HUES6 (cell line): Measurements from ENCODE around the gene CDH16.
A peak's percentile ranks its signal among the peaks of the same experiment; 100 is the strongest.
"Not testable (repeated sequence)": the region's sequence is repeated elsewhere in the genome, so short reads cannot be mapped to it uniquely, and the experiment has no call there.

Source experiments
- H3K27ac ChIP-seq: 2 replicates; pipeline ENCODE4 v1.7.0; 2013; ENCODE audit warnings: low read depth, mild to moderate bottlenecking, low read length, inconsistent platforms
- H3K27me3 ChIP-seq: 2 replicates; pipeline ENCODE4 v1.6.1; 2013; ENCODE audit warnings: low read length; ENCODE audit not compliant: control insufficient read depth, insufficient read depth
- H3K36me3 ChIP-seq: 2 replicates; pipeline ENCODE4 v1.6.1; 2013; ENCODE audit warnings: low read length; ENCODE audit not compliant: control insufficient read depth, insufficient read depth
- H3K4me1 ChIP-seq: 2 replicates; pipeline ENCODE4 v1.6.1; 2013; ENCODE audit warnings: low read length; ENCODE audit not compliant: control insufficient read depth, insufficient read depth
- H3K4me3 ChIP-seq: 2 replicates; pipeline ENCODE4 v1.5.1; 2013; ENCODE audit warnings: low read depth, low read length
- H3K9ac ChIP-seq: one replicate; pipeline ENCODE4 v1.6.1; 2013; ENCODE audit warnings: mild to moderate bottlenecking, low read length
- H3K9me3 ChIP-seq: 2 replicates; pipeline ENCODE4 v1.6.1; 2013; ENCODE audit warnings: low read depth, low read length; ENCODE audit not compliant: control insufficient read depth, insufficient read depth

The CDH16 gene

DNA sequence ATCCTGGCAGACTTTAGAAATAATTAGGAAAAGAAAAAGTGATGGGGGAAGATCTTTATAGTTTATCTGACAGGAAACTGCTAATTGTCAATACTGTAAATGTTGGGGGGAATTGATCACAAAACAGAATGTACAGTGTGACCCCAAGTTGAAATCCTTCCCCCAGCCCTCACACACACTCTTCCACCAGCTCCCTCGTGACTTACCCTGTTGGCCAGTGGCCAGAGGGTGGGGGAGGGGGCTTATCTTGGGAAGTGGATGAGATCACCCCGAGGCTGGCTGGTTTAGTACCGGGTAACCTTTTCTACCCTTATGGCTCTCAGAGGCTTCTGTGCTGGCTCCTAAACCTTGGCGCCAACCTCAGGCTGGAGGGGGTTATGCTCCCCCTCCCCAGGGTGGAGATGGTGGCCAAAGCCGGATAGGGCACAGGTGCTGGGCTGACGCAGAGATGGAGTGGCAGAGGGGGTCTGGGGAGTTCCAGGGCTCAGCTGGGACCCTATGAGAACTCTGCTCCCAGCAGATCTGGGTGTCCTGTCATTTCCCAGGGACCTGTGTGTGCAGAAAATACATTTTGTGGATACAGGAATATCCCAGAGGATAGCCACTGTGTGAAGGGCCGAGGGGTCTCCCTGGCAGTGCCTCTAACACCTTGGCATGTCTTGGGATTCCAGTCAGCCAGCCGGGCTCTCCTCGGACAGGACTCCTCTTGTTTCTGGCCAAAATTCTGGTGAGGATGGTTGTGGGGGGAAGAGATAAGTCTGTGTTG is 18.6 kb downstream of the CDH16 start:
- H3K27ac ChIP-seq: no peak overlapping the region
- peak overlapping the region; percentile 17 for H3K9ac ChIP-seq
- no peaks in the 10 kb centered on the region for H3K27me3 ChIP-seq
- H3K9me3 ChIP-seq: no peaks in the 10 kb centered on the region
- no peak overlapping the region for H3K4me3 ChIP-seq
- H3K4me1 ChIP-seq: peaks cover 11% of the 10 kb centered on the region
- no peaks in the 10 kb centered on the region for H3K36me3 ChIP-seq

DNA sequence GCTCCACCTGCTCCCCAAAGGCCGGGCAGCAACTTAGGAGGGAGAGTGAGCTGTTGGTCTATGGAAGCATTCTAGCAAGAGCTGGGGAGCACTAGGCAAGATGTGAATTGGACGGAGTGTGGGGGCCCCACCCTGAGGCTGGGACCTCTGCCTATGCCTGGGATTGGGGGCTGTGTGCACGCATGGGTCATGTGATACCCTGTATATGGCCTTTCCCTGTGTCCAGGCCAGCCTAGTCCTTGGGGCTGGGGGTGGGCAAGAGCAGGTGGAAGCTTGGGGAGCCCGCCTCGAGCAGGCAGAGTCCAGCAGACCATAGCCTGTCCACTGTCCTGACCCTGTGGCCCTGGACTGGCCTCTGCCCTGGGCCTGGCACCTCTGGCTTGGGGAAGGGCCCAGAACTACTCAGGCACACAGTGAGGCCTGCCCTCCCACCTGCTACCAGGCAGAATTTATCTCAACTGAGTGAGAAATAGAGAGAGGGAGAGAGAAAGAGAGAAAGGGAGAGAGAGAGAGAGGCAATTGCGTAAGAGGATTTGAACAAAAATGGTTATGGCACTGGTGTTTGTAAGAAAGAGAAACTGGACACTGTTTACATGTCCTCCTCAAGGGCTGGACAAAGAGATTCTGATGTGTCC is 19.3 kb downstream of the CDH16 start:
- Histone ChIP-seq H3K9me3 (no peaks in the 10 kb centered on the region), H3K4me3 (no peak overlapping the region), H3K27me3 (no peaks in the 10 kb centered on the region), H3K27ac (no peak overlapping the region), H3K4me1 (peaks cover 11% of the 10 kb centered on the region), H3K36me3 (no peaks in the 10 kb centered on the region), H3K9ac (no peak overlapping the region)

DNA sequence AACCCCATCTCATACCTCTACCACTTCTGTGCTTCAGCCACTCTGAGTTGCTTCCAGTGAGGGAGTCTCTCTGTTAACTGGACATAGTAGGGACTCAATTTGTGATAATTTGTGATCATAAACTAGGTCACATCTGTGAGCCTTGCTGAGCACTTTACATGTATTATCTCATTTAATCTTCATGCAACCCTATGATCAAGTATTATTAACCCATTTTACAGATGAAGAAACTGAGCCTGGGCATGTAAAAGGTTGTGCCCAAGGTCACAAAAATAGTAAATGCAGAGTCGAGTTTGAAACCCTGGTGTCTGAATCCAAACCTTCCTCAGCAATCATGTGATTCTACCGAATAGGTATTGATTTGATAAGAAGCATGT is 19.8 kb downstream of the CDH16 start:
- H3K27ac ChIP-seq: no peak overlapping the region
- H3K4me1 ChIP-seq: peaks cover 11% of the 10 kb centered on the region
- no peaks in the 10 kb centered on the region for H3K9me3 ChIP-seq
- H3K27me3 ChIP-seq: no peaks in the 10 kb centered on the region
- H3K36me3 ChIP-seq: no peaks in the 10 kb centered on the region
- H3K4me3 ChIP-seq: no peak overlapping the region
- no peak overlapping the region for H3K9ac ChIP-seq

DNA sequence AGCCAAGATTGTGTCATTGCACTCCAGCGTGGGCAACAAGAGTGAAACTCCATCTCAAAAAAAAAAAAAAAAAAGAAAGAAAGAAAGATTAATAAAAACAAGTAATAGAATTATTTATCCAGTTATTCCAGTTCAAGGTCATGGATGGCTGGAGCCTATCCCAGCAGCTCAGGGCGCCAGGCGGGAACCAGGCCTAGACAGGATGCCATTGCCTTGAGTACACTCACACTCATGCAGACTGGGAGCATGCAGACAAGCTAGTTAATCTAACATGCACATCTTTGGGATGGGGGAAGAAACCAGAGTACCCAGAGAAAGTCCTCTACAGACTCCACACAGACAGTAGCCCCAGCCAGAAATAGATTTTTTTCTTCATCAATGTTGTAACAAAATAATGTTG is 20.5 kb downstream of the CDH16 start:
- Histone ChIP-seq H3K4me3 (no peak overlapping the region), H3K27ac (no peak overlapping the region), H3K27me3 (no peaks in the 10 kb centered on the region), H3K36me3 (no peaks in the 10 kb centered on the region), H3K4me1 (peaks cover 11% of the 10 kb centered on the region), H3K9ac (no peak overlapping the region), H3K9me3 (no peaks in the 10 kb centered on the region)

GRCh38 chr16:66896682-66897081 is 22.0 kb downstream of the CDH16 start:
- not testable (repeated sequence) for H3K9ac ChIP-seq, H3K4me3 ChIP-seq, H3K27me3 ChIP-seq, H3K36me3 ChIP-seq, H3K9me3 ChIP-seq, H3K27ac ChIP-seq
- peaks cover 11% of the 10 kb centered on the region for H3K4me1 ChIP-seq

DNA sequence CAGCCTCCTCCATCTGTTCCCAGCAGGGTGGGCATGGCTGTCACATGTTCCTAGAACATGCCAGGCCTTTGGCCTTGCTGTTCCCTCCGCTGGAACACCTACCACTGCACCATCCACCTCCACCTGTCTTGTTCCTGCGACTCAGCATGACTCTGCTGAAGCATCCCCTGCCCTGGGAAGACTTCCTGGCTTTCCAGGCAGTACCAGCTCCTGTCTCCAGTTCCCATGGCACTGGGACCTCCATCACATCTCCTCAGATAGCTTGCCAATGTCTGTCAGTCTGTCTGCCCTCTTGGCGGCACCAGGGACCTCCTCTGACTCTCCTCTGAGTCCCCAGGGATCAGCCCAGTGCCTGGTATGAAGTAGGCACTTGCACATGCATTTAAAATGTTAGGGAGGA is 22.7 kb downstream of the CDH16 start:
- Histone ChIP-seq H3K27ac (no peak overlapping the region), H3K36me3 (0 out of 2 replicates have a peak, but pooled peaks cover 3% of the 10 kb centered on the region)

DNA sequence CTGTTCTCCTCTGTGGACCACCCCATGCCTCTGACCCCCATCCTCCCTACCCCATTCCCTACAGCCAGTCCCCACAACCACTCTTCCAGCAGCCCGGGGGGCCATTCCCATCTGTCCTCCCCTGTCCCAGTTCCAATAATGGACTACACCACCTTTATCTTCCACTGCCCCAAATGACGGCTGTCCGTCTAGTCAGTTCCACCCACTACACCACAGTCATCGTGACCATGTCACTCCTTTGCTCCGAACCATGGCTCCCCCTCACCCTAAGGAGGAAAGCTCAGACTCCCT is 23.1 kb downstream of the CDH16 start:
- Histone ChIP-seq H3K4me3 (no peak overlapping the region), H3K9ac (no peak overlapping the region), H3K4me1 (peaks cover 11% of the 10 kb centered on the region), H3K9me3 (no peaks in the 10 kb centered on the region), H3K27me3 (no peaks in the 10 kb centered on the region), H3K27ac (no peak overlapping the region), H3K36me3 (0 out of 2 replicates have a peak, but pooled peaks cover 3% of the 10 kb centered on the region)

More for the DNA sequence above, 22.7 kb downstream of the CDH16 start:
- Histone ChIP-seq H3K4me3 (no peak overlapping the region), H3K27me3 (no peaks in the 10 kb centered on the region), H3K9ac (no peak overlapping the region), H3K9me3 (no peaks in the 10 kb centered on the region), H3K4me1 (peaks cover 11% of the 10 kb centered on the region)

- 0 out of 2 replicates have a peak, but pooled peaks cover 3% of the 10 kb centered on the region for H3K36me3 ChIP-seq
- no peak overlapping the region for H3K27ac ChIP-seq
- H3K4me1 ChIP-seq: peaks cover 7% of the 10 kb centered on the region
- H3K4me3 ChIP-seq: no peak overlapping the region
- H3K9me3 ChIP-seq: no peaks in the 10 kb centered on the region
- H3K9ac ChIP-seq: no peak overlapping the region
- no peaks in the 10 kb centered on the region for H3K27me3 ChIP-seq
Measured at GRCh38 chr16:66894948-66895688, 23.6 kb downstream of the CDH16 start.

- Histone ChIP-seq H3K27ac (no peak overlapping the region), H3K4me1 (no peaks in the 10 kb centered on the region), H3K9ac (no peak overlapping the region), H3K9me3 (no peaks in the 10 kb centered on the region), H3K36me3 (0 out of 2 replicates have a peak, but pooled peaks cover 3% of the 10 kb centered on the region), H3K27me3 (no peaks in the 10 kb centered on the region), H3K4me3 (no peak overlapping the region)
Measured at GRCh38 chr16:66894055-66894454, 24.6 kb downstream of the CDH16 start.

- no peaks in the 10 kb centered on the region for H3K27me3 ChIP-seq
Measured at GRCh38 chr16:66891797-66892196, 26.9 kb downstream of the CDH16 start.

DNA sequence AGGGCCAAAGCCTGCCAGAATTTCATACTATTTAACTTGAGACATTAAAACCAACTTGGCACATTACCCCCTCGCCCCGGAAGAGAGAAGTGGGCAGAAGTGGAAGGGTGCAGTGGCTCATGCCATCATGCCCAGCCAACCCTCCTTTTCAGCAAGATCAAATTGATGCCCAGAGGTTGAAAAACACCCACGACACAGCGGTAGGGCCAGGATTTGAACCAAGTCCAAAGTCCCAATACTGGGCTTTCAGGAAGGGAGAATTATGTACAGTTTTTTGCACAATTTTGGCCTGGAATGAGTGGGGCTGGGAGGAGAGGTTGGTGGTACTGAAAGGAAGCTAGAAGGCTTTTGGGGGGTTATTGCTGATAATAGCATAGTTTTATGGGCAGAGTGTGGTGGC is 27.3 kb downstream of the CDH16 start:
- no peak overlapping the region for H3K27ac ChIP-seq
- H3K4me3 ChIP-seq: no peak overlapping the region
- H3K9me3 ChIP-seq: no peaks in the 10 kb centered on the region
- no peak overlapping the region for H3K9ac ChIP-seq
- no peaks in the 10 kb centered on the region for H3K27me3 ChIP-seq
- H3K36me3 ChIP-seq: peaks cover 23% of the 10 kb centered on the region
- H3K4me1 ChIP-seq: no peaks in the 10 kb centered on the region; the same call in 1 of the 2 replicates

More at GRCh38 chr16:66891797-66892196, 26.9 kb downstream of the CDH16 start:
- Histone ChIP-seq H3K9ac (no peak overlapping the region), H3K4me3 (no peak overlapping the region), H3K4me1 (no peaks in the 10 kb centered on the region; the same call in 1 of the 2 replicates), H3K36me3 (peaks cover 18% of the 10 kb centered on the region), H3K27ac (no peak overlapping the region), H3K9me3 (no peaks in the 10 kb centered on the region)
